HG02852 (cell line): ENCODE results near the gene DCDC1.

Source experiments
- ATAC-seq: cut with Tn5 transposase; IDR thresholded peaks from one replicate; pipeline ENCODE4 v1.9.1; 2021; ENCODE audit warnings: mild to moderate bottlenecking, moderate library complexity; ENCODE audit not compliant: unreplicated experiment

DCDC1 gene

GRCh38 chr11:30917859-30918478, 451.6 kb downstream of the DCDC1 start:
- peak; percentile 63 for ATAC-seq

GRCh38 chr11:30917266-30917665, 452.3 kb downstream of the DCDC1 start:
- ATAC-seq = no peak

- no peak for ATAC-seq
These were observed 452.8 kb downstream of the DCDC1 start for GRCh38 chr11:30916764-30917163.

GRCh38 chr11:30914143-30914762, 455.3 kb downstream of the DCDC1 start:
- peak; percentile 56 for ATAC-seq

- ATAC-seq = no peak
These were observed 458.3 kb downstream of the DCDC1 start for GRCh38 chr11:30911247-30911646.

- no peak for ATAC-seq
These were observed 460.7 kb downstream of the DCDC1 start for GRCh38 chr11:30908857-30909256.

GRCh38 chr11:30908272-30908671, 461.3 kb downstream of the DCDC1 start:
- no peak for ATAC-seq

GRCh38 chr11:30902929-30903328, 466.6 kb downstream of the DCDC1 start:
- ATAC-seq = peak; percentile 71

GRCh38 chr11:30895046-30895445, 474.5 kb downstream of the DCDC1 start:
- ATAC-seq = no peak

GRCh38 chr11:30893318-30893717, 476.2 kb downstream of the DCDC1 start:
- ATAC-seq = no peak

- no peak for ATAC-seq
These were observed 480.3 kb downstream of the DCDC1 start for GRCh38 chr11:30889143-30889794.

GRCh38 chr11:30879322-30880005, 490.1 kb downstream of the DCDC1 start:
- no peak for ATAC-seq

- ATAC-seq = no peak
These were observed 491.1 kb downstream of the DCDC1 start for GRCh38 chr11:30878400-30878799.

- ATAC-seq = no peak
These were observed 492.7 kb downstream of the DCDC1 start for GRCh38 chr11:30876663-30877396.

GRCh38 chr11:30876228-30876627, 493.3 kb downstream of the DCDC1 start:
- no peak for ATAC-seq

GRCh38 chr11:30875806-30876205, 493.7 kb downstream of the DCDC1 start:
- no peak for ATAC-seq

GRCh38 chr11:30873924-30874610, 495.5 kb downstream of the DCDC1 start:
- no peak for ATAC-seq

- no peak for ATAC-seq
These were observed 500.9 kb downstream of the DCDC1 start for GRCh38 chr11:30868626-30869081.

GRCh38 chr11:30863209-30863608, 506.3 kb downstream of the DCDC1 start:
- no peak for ATAC-seq

- no peak for ATAC-seq
These were observed 508.0 kb downstream of the DCDC1 start for GRCh38 chr11:30861531-30861930.
